Omental fat pad (tissue), 4 donors: Measurements from ENCODE around the gene PHAF1. TPM values are rescaled to one million over a fixed set of nuclear protein-coding genes. Genes with fewer than 3 reads are reported as not detected.

Experiments used
- ATAC-seq: fragments of 150-250 bp; one replicate; pipeline ENCODE4 v1.9.1; 2016; ENCODE audit warnings: mild to moderate bottlenecking, moderate library complexity; ENCODE audit not compliant: low FRiP score
- DNase-seq: peaks from one replicate; pipeline ENCODE4 v3.0.0-alpha.2; 2019; ENCODE audit warnings: low spot score
- total RNA-seq, 4 donors: library from RNA; depleted of rRNA; stranded (reverse); fragments of >200 nt; gene quantifications; one replicate each; pipeline ENCODE4 v1.1.0, GENCODE V29; 2016
- TF ChIP-seq, protein P1 (sequence below), 3 donors: fragments of 450-650 bp; IDR thresholded peaks; one replicate each; pipeline ENCODE4 v1.5.1; 2016 to 2017; ENCODE audit warnings: antibody characterized with exemption in 3 of 3, mild to moderate bottlenecking in 3 of 3, moderate library complexity in 2 of 3

PHAF1 gene
- total RNA-seq, 4 donors from 2014 or later: 12.1 to 28.8 (median 16.4) TPM

DNA sequence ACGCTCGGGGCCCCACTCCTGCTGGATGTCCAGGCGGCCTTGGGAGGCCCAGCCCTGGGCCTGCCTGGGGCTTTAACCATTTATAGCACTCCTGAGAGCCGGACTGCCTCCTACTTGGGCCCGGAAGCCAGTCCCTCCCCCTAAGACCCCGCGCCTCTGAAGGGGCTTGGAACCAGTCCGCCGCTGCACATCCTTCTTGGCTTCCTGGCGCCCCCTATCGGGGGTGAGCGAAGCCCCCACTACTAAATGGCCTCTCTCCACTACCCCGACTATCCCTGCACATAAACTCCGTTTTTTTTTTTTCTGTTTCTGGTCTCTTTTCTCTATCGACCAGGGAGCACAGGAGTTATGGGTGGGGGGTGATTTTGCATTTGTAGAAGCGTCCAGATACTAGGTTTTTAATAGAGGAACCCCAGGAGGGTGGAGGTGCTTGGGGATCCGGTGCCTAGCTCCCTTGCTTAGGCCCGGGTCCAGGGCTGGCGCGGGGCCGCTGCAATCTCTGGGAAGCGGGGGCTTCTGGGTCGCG is 60.0 kb downstream of the PHAF1 start:
- TF ChIP-seq, protein P1, sequence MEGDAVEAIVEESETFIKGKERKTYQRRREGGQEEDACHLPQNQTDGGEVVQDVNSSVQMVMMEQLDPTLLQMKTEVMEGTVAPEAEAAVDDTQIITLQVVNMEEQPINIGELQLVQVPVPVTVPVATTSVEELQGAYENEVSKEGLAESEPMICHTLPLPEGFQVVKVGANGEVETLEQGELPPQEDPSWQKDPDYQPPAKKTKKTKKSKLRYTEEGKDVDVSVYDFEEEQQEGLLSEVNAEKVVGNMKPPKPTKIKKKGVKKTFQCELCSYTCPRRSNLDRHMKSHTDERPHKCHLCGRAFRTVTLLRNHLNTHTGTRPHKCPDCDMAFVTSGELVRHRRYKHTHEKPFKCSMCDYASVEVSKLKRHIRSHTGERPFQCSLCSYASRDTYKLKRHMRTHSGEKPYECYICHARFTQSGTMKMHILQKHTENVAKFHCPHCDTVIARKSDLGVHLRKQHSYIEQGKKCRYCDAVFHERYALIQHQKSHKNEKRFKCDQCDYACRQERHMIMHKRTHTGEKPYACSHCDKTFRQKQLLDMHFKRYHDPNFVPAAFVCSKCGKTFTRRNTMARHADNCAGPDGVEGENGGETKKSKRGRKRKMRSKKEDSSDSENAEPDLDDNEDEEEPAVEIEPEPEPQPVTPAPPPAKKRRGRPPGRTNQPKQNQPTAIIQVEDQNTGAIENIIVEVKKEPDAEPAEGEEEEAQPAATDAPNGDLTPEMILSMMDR (IDR thresholded peaks at IDR 0.05): no peak
- ATAC-seq: no peak

DNA sequence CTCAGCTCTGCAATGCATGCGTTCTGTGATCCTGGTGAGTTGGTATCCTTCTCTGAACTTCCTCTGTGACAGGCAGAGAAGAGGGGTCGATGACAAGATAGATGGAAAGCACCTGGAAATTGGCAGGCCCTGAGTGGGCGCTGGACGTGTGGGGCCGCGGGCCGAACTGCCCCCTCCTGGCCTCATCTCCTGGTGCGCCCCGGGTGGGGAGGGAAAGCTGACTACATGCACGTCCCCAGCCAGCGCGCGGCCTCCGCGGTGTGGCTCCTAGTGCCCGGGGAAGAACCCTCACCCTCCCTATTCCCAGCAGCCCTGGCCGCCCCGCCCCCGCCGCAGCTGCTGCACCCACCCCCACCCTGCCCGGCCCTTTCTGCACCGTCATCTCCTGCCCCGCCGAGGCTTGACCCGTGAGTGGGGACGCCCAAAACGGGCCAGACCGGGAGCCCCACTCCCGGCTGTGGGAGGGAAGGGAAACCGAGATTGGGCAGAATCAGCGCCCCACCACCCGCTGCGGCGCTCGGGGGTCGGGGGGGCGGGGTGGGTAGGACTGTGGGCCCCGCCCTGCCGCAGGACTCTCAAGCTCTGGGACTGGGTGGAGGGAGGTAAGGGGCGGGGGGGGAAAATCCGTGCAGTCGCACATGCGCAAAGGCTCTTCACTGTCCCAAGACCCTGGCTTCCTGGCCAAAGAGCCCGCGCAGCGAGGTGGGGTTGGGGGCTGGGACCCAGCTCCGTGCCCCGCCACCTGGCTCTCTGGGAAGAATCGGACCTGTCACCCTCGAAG is 60.6 kb downstream of the PHAF1 start, which contains the start of gene NOL3:
Gene NOL3 (plus strand): TSS at position 371 of the 781 bp plus-strand sequence.
- ATAC-seq: peak; percentile 76
- TF ChIP-seq, protein P1 (IDR thresholded peaks at IDR 0.05): no peak
- peak; percentile 57 for DNase-seq

More for the DNA sequence above, 60.0 kb downstream of the PHAF1 start:
- no peak for DNase-seq

DNA sequence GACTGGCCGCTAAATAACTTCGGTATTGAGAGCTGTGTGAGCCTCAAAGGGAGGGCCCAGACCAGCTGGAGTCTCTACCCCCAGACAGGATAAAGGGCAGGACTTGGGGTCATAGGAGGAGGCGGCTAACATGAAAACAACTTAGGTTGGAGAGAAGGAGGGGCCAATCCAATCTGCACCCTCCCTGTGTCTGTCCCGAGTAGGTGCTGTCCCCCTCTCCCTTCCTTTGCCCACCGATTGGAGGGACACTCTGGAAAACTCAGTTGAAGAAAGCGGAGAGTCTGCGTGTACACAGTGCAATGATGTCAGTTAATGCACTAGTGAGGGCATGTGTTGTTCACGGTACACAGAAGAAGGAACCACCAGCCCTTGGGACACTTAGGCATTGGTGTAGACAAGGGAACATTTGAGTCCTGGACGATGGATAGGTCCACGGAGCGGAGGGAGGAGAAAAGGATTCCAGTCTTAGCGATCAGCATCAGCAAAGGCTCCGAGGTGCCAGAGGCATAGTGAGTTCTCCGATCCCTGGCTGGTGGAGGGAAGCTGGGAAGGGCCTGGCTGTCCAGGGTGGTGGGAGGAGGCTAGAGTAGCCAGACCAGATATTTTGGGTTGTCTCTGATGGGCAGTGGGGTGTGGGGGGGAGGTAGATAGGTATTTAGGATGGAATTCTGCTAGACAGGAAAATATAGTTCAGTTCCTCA is 61.4 kb downstream of the PHAF1 start:
- no peak for DNase-seq
- TF ChIP-seq, protein P1 (IDR thresholded peaks at IDR 0.05): no peak
- peak; percentile 16 for ATAC-seq

DNA sequence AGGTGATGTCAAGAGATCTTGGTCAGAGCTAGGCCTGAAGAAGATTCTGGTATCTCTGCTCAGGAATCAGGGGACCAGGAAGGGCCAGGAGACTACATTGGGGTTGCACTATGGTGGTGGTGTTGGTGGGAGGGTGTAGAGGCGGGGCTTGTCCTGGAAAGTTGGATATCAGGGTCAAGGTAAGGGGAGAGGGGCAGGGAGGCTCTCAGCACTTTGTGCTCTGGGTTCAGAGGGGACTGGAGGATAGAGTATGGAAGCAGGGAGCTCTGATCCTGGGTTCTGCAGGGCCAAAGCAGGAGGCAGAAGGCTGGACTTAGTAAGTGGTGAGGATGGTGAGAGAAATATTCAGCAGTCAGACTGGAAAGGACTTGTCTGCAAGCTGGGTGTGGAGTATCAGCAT is 63.6 kb downstream of the PHAF1 start:
- TF ChIP-seq, protein P1 (IDR thresholded peaks at IDR 0.05): no peak
- no peak for ATAC-seq
- DNase-seq: no peak

DNA sequence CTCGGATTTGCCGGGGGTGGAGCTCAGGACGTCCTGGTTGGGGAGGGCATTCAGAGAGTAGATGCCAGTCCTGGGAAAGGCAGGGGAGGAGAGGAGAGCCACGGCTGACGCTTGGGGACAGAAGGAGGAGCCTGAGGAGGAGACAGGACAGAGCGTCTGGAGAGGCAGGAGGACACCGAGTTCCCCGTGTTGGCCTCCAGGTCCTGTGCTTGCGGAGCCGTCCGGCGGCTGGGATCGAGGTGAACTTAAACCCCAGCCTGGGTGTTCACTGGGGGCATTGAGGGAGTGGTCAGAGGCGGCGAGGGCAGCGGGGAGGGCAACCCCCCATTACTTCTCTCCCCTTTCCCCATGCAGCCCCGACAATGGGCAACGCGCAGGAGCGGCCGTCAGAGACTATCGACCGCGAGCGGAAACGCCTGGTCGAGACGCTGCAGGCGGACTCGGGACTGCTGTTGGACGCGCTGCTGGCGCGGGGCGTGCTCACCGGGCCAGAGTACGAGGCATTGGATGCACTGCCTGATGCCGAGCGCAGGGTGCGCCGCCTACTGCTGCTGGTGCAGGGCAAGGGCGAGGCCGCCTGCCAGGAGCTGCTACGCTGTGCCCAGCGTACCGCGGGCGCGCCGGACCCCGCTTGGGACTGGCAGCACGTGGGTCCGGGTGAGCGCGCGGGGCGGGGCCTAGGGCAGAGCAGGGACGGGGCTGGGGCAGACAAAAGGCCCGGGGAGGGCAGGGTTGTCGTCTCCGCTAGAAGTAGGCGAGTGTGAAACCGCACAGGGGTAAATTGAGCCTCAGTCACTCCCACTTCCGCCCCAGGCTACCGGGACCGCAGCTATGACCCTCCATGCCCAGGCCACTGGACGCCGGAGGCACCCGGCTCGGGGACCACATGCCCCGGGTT is 64.3 kb downstream of the PHAF1 start:
- peak; percentile 79 for ATAC-seq
- peak; percentile 56 for DNase-seq
- TF ChIP-seq, protein P1 (IDR thresholded peaks at IDR 0.05): no peak

DNA sequence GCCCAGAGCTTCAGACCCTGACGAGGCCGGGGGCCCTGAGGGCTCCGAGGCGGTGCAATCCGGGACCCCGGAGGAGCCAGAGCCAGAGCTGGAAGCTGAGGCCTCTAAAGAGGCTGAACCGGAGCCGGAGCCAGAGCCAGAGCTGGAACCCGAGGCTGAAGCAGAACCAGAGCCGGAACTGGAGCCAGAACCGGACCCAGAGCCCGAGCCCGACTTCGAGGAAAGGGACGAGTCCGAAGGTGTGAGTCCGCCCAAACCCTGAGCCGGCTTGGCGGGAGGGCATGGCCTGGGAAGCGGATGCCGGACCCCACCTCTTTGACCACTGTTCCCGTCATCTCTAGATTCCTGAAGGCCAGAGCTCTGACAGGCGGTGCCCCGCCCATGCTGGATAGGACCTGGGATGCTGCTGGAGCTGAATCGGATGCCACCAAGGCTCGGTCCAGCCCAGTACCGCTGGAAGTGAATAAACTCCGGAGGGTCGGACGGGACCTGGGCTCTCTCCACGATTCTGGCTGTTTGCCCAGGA is 65.0 kb downstream of the PHAF1 start:
- ATAC-seq: no peak
- TF ChIP-seq, protein P1 (IDR thresholded peaks at IDR 0.05): no peak

More for the DNA sequence above, 65.0 kb downstream of the PHAF1 start:
- DNase-seq: no peak
